T-helper 1 cell (primary cell): ENCODE results near the gene PTPRJ.

Experiments
- DNase-seq, 5 donors: peaks; one replicate each; pipeline ENCODE4 v3.0.0-alpha.2; 2012 to 2020

Gene PTPRJ

DNA sequence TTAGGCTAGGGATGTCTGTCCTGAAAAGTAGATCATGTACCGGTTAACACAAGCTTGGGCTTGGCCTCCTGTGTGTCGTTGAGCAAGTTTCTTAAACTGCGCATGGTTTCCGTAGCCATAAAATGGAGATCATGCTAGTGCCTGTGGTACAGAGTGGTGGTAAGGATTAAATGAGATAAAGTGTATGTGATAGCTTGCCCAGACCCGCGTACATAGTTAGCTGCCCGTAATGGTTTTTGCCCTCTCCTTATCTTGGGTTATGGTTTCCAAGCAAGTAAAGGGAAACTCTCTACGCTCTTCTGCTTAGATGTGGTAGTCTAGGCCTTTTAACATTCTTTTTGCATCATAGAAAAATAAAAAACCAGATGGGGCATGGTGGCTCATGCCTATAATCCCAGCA lies 11.0 kb upstream of the PTPRJ start:
- no peak for DNase-seq

DNA sequence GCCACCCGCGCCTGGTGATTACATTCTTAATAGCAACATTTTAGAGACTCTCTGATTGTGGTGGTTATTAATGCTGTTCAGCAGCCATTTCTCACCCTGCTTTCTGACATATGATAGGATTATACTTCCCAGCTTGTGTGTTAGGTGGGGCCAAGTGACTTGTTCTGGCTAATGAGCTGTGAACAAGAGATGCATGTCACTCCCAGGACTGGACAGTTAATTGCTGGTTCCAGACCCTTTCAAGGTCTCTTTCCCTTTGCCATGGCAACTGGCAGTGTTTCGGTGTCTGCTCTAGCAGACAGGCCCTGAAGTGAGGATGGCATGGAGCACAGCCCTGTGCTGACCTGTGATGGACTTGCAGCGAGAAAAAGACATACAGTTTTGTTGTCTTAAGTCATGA lies 8.9 kb upstream of the PTPRJ start:
- DNase-seq, result no peak

DNA sequence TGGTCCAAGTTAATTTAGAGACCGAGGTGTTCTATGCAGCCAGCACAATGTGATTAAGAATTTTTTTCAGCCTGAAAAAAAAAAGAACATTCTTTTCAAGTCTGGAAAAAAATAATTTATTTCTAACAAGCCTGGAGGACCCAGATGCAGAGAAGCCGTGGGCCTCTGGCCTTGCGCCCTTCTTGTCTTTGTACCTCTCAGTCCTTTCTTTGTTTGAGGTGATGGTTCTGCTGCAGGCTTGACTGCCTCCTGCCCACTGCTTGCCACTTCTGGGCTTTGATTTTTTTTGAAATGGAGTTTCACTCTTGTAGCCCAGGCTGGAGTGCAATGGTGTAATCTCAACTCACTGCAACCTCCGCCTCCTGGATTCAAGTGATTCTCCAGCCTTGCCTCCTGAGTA lies 7.2 kb upstream of the PTPRJ start:
- DNase-seq, result no peak

DNA sequence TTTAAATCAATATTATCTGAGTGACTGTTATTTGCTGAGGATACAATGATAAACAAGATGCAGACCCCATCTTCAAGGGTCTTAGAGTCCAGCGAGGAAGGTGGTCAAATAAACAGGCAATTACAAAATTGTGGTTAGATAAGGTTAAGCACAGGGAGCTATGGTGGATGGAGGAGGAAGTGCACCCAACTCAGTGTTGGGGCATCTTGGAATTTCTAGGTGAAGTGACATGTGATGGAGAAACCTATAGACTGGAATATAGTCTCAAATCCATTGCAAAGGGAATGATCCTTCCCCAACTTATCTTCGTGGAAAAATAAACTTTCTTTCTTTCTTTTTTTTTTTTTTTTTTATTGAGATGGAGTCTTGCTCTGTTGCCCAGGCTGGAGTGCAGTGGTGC lies 3.4 kb upstream of the PTPRJ start:
- DNase-seq, result no peak

DNA sequence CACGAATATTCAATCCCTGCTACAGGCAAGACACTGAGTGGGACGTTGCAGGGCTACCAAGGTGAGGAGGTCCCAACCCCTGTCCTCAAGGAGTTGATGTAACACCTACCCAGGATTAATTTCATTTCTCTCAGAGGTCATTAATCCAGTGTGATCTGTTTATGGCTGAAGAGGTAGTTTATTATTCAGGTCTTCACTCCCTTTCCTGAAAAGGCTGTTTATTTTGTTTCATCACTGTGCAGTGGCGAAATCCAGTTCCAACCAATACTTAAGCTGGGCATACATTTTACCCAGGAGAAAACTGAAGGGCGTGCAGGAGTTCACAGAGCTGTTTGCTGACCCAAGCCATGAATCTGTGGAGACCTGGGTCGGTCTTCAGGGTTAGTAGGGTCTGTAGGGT lies 2.7 kb upstream of the PTPRJ start:
- no peak for DNase-seq

DNA sequence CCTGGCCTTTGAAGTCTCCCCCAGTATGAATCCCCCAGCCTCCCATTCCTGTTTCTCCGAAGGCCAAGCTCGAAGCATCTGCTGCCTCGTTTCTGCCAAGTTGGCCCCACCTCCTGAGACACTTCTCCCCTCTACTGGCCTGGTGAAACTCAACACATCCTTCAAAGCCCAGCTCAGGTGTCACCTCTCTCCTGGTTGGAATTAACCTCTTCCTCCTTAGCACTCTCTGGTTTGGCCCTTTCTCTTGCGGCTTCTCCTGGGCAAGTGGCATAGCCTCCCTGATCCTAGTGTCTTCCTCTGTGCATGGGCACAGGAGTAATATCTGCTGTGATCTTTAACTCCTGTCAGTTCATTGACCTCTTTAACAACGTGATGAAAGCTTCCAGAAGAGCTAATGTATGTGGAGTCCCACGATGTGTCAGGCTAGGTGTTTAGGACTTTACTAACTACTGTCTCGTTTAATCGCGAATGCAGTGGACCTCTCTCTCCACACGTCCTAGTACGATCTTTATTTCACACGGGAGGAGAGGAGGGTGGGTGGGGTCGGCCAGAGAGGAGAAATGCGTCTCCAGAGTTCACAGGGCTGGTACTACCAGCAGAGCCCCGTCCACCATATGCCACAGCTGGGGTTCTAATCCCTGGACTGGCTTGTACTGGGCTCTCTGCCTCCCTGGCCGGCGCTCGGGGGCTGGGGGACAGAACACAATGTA lies 826 bp upstream of the PTPRJ start:
- no peak for DNase-seq

DNA sequence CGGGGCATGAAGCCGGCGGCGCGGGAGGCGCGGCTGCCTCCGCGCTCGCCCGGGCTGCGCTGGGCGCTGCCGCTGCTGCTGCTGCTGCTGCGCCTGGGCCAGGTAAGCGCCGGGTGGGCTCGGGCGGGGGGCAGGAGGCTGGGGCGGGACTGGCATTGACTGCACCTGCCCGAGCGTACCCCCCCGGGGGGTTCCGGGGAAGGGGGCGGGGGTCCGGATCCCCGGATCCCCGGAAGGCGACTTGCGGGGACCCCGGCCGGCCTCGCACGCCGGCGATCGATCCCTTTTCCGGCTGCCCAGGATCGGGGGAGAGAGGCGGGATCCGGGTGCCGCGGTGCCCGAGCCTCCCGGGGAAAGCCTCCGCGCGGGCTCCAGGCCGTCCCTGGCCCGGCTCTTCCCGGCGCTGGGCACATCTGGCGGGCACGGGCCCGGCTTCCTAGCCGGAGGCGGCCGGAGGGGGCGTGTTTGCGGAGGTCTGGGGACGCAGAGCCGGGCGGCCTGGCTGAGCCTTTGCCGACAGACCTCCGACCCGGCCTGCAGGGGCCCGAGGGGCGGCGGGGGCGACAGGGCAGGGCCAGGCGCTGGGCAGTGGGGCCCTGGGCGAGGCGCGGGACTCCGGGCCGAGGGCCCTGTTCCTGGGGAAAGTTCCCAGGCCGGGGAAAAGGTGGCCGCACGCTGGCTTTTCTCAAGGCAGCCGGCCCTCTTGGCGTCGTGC lies 705 bp downstream of the PTPRJ start:
- DNase-seq, result peak in 2 of 5 donors; percentile 12 to 16

DNA sequence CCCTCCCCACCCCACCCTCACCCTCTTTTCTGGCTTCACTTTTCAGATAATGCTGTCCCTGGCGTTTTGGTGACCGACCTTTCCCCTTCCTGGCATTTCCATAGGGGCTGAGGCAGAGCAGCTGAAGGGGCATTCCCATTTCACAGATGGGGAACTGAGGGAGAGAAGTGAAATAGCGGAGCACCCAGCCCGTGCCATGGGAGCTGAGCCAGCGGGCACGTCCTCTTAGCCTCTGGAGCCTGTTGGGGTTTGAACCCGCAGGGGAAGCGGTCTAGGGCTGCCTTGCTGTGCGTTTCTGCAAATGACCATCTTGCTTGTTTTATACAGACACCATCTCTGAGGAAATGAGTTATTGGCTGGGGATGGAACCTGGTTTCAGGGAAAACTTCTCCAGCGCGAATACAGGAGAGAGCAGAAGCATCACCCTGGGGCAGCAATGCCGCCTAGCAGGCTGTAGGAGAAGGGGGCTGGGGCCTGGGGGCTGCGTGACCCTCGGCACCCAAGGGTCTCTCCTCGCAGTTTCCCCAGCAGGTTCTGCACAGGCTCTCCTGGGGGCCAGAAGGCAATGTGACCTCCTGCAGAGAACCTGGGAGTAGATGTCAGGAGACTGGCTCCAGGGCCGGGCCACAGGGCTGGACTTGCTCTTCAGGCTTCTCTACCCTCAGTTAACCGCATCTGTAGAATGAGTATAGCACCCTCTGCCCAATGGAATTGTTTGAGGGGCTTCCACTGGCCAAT lies 1.5 kb downstream of the PTPRJ start:
- no peak for DNase-seq

DNA sequence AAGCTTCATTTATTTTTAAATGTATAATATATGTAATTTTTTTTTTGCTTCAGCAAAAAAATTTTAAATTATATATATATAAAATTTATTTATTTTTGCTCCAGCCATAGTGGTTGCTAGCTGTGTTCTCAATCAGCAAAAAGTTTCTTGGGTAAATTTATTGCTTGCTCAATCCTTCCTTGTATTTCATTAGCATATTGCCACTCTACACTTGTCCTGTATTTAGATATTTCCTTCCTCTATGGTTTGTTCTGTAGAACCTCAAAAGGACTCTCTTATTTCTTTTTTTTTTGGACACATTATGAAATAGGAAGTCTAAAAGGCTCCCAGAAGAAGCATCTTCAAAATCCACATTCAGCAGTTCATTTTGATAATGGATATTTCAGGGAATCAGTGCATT lies 2.3 kb downstream of the PTPRJ start:
- DNase-seq, result no peak

DNA sequence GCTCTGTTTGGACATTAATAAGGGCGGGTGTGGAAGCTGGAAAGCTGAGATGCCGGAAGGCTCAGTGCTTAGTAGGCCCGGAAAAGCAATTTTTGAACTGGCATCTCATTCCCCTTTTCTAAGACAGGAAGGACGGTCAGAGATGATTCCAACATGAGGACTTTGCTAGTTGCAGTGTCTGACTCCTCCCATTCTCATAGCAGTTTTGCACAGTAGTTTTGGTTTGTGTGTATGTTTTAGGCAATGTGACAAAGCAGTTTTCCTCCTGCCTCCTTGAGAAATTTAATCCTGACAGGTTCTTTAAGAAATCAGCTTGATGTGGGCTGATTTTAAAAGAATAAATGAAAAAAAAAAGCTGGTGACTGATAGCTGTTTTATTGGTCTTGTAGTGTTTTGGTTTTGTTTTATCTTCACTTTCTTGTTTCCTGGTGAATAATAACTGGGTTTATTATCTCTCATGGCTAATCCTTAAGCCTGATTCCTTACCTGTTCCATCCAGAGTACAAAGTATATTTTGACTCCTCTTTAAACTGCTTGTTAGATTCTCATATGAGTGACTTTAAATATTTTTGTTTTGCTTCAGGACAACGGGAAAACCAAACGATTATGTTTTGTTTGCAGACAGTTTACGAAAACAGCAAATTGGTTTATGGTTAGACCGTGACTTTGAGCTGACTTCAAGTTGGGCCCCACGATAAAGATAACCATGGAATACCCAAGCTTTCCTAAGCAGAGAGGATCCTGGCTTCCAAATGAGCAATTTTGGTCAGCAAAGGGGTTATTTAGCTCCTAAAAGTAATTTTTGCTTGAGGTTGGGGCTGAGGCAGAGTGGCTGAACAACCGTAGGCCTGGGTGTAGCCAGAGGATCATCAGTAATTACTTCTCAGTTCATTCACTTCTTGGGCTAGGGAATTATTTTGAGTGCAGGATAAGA lies 3.4 kb downstream of the PTPRJ start:
- DNase-seq, result peak in 1 of 5 donors; percentile 48

DNA sequence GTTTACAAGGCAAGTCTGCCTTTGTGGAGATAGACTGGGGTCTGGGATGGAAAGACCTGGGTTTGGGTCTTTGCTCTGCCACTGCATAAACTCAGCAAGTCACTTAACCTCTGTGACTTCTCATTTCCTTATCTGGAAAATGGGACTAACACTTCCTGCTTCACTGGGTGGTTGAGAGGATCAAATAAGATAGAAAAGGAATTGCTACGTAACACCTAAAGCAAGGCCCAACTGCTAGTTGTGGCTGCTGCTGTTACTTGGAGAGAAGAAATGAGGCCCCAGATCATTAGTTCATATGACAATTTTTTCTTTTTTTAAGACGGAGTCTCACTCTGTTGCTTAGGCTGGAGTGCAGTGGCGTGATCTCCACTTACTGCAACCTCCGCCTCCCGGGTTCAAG lies 5.9 kb downstream of the PTPRJ start:
- DNase-seq, result no peak

DNA sequence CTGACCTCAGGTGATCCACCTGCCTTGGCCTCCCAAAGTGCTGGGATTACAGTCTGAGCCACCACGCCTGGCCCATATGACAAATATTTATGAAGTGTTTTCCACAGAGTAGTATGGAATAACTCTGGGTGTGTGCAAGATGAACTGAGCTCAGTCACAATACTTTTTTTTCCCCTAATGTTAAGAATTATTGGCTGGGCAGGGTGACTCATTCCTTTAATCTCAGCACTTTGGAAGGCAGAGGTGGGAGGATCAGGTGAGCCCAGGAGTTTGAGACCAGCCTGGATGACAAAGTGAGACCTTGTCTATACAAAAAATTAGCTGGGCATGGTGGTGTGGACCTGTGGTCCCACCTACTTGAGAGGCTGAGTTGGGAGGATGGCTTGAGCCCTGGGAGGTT lies 6.4 kb downstream of the PTPRJ start:
- no peak for DNase-seq

DNA sequence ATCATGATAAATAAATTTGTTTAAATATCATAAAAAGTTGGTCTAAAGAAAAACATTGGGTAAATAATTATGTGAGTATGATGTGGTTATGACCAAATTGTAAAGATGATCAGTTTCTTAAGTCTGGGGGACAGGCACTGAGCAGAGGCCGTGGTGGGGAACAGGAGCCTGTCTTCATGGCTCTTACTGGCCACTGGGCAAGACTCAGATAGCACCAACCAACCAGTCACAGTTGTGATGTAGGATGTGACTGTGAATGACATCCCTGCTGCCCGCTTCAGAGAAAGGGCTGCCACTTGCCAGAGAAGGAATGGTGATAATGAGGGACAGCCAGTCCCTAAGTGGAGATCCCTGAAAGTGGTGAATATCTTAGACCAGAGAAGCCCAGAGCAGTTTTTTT lies 7.0 kb downstream of the PTPRJ start:
- no peak for DNase-seq

DNA sequence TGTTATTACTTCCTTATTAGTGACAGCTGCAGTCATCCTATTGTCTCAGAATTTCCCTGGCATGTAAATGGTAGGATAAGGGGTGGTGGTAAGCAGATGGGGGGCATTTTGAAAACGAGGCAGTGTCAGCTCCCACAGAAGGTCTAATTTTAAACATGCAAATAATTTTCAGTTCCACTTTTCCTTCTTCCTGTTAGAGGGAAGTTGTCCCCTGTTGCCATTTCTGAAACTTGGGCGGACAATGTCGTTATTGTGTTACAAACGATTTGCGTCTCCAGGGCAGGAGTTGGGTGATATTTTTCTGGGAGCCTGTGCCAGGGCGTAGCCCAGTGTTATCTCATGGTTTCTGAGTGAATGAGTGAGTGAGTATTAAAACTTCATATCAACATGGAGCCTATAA lies 7.4 kb downstream of the PTPRJ start:
- DNase-seq, result no peak

DNA sequence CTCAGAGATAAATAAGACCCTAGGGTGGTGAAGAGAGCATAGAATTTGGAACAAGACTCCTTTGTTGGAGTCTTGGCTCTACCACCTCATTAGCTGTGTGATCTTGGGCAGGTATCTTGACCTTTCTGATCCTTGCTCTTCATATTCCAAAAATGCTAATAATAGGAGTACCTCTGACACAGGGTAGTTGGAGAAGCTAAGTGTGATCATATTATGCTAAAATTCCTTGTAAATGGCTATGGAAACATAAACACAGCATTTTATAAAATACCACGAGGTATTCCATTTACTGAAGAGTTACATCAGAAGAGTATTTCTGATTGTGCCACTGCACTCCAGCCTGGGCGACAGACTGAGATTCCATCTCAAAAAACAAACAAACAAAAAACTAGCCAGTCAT lies 9.4 kb downstream of the PTPRJ start:
- DNase-seq, result no peak

DNA sequence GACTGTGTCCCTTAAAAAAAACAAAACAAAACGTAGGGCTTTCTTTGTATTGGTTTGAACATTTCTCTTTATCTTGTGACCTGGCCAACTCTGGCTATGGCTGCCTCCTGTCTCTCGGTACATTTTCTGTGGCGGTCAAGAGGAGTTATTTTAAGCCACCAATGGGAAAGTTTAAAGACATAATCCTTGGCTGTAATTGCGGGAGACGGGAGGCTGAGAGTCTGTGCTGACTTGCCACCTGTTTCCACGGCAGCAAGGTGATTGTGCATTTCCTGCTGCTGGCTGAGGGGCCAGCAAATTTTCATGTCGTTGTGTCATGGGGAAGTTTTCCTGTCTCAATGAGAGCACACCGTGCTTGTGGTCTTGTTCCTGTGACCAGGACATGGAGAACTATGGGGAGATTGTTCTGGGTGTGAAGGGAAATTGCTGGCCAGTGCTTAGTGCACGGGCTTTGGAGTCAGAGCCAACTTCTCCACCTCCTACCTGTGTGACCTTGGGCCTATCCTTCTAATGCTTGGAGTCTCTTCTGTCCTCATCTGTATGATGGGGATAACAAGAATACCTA lies 11.0 kb downstream of the PTPRJ start:
- DNase-seq, result no peak

DNA sequence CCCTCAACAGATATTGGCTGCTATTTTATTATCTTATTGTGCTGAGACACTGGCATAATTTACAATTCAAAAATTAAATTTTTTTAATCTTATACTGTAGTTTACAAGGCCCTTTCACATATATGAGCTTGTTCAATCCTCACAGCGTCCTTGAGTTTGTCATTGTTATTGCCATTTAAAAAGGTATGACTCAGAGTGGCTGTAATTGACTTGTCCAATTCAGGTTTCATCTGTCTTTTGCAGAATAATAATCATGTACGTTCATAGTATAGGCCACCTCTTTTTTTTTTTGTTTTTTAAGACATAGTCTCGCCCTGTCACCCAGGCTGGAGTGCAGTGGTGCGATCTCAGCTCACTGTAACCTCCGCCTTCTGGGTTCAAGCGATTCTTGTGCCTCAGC lies 11.5 kb downstream of the PTPRJ start:
- no peak for DNase-seq

DNA sequence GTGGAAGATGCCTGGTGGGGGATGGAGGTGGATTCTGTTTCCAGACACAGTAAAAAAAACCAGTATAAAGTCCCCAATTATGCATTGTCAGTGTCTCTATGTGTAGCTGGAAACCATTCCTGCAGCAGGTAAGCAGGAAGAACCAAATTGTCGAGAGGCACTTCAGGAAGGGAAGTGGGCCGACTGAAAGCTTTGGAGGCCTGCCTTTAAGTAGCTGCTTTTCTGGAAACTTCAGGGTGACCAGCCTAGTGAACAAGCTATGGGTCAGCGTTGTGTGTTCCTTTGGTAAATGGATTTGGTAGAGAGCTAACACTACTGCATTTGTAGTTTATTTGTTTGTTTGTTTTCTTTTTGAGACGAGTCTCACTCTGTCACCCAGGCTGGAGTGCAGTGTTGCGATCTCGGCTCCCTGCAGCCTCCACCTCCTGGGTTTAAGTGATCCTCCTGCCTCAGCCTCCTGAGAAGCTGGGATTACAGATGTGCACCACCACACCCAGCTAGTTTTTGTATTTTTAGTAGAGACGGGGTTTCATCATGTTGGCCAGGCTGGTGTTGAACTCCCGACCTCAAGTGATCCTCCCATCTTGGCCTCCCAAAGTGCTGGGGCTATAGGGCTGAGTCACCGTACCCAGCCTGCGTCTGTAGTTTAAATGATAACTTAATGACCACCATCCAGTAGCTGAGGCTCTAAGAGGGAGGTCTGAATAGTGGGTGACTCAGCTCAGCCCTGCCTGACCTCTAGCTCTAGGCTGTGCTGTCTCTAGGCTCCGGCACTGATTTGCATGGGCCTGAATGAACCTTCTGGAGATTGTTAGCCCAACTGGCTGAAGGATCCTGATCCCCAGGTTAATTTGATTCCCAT lies 12.8 kb downstream of the PTPRJ start:
- DNase-seq, result no peak

DNA sequence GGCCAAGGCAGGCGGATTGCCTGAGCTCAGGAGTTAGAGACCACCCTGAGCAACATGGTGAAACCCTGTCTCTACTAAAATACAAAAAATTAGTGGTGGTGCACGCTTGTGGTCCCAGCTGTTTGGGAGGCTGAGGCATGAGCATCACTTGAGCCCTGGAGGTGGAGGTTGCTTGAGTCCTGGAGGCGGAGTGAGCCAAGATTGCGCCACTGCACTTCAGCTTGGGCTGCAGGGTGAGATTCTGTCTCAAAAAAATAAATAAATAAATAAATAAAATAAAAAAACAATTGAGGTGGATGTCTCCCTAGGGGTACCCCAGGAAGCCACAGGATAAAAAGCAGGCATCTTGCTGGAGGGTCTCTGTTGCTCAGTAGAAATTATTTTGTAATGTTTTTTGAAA lies 14.1 kb downstream of the PTPRJ start:
- no peak for DNase-seq

DNA sequence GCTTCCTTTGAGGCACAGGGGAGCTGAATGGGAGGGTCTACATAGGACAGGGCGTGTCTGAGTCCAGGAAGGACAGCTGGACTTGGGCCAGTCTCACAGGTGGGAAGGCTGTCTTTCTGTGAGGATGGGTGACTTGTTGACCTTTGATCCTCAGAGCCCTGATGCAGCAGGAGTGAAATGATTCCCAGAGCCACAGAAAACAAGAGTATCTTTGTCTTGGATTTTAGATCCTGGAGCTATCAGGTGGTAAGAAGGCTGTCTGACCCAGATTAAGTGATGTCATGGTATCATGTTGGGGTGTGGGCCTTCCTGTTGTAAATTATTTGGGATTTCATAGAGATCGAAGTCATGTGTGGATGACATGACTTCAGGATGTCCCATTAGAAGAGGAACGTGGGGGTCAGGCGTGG lies 15.0 kb downstream of the PTPRJ start:
- no peak for DNase-seq
